CD4-positive, CD25-positive, alpha-beta regulatory T cell (primary cell): Measurements from ENCODE around the gene C1D. TPM values are rescaled to one million over a fixed set of nuclear protein-coding genes. Genes with fewer than 3 reads are reported as not detected.

ENCODE experiments used
- ATAC-seq, 2 donors: fragments of 150-1000 bp; cut with Tn5 transposase; one replicate each; pipeline ENCODE4 v1.10.0; 2021; ENCODE audit warnings: low read depth in 2 of 2, moderate number of reproducible peaks in 2 of 2, moderate library complexity in 1 of 2
- DNase-seq, 3 donors: peaks; one replicate each; pipeline versions ENCODE4 v3.0.0 to v3.0.0-alpha.2; 2012 to 2022; ENCODE audit warnings: mixed read lengths in 1 of 3
- H3K27ac ChIP-seq: one replicate; pipeline ENCODE4 v1.7.0; 2013; ENCODE audit warnings: mild to moderate bottlenecking, low read length; ENCODE audit not compliant: insufficient read depth, poor library complexity, severe bottlenecking
- H3K27me3 ChIP-seq: one replicate; pipeline ENCODE4 v1.7.0; 2013; ENCODE audit warnings: low read length; ENCODE audit not compliant: control insufficient read depth, insufficient read depth
- H3K36me3 ChIP-seq: one replicate; pipeline ENCODE4 v1.7.0; 2013; ENCODE audit warnings: mild to moderate bottlenecking, low read length, moderate library complexity; ENCODE audit not compliant: control insufficient read depth, insufficient read depth
- H3K4me1 ChIP-seq: 2 replicates; pipeline ENCODE4 v1.7.0; 2013; ENCODE audit warnings: mild to moderate bottlenecking, low read length; ENCODE audit not compliant: insufficient read depth, control insufficient read depth, poor library complexity, severe bottlenecking
- H3K4me3 ChIP-seq: one replicate; pipeline ENCODE4 v1.7.0; 2013; ENCODE audit warnings: low read depth, mild to moderate bottlenecking, low read length, moderate library complexity
- H3K9me3 ChIP-seq, 2 experiments: 1 replicate in 1 of 2; 2 replicates in 1 of 2; pipeline ENCODE4 v1.7.0; 2013; ENCODE audit warnings: low read length in 2 of 2, mild to moderate bottlenecking in 1 of 2, moderate library complexity in 1 of 2; ENCODE audit not compliant: control insufficient read depth in 2 of 2
- H3K27ac Mint-ChIP-seq, 3 donors: one replicate each; pipeline ENCODE4 v1.8.0; 2020 to 2022; ENCODE audit warnings: mild to moderate bottlenecking in 3 of 3, mixed read lengths in 3 of 3, moderate library complexity in 2 of 3
- H3K27me3 Mint-ChIP-seq: one replicate; pipeline ENCODE4 v1.8.0; 2022; ENCODE audit warnings: mild to moderate bottlenecking, mixed read lengths
- H3K36me3 Mint-ChIP-seq: one replicate; pipeline ENCODE4 v1.8.0; 2020; ENCODE audit warnings: mixed read lengths
- H3K4me1 Mint-ChIP-seq, 4 donors: one replicate each; pipeline ENCODE4 v1.8.0; 2020 to 2022; ENCODE audit warnings: mixed read lengths in 4 of 4, mild to moderate bottlenecking in 1 of 4
- H3K4me3 Mint-ChIP-seq, 4 donors: one replicate each; pipeline ENCODE4 v1.8.0; 2020 to 2022; ENCODE audit warnings: mild to moderate bottlenecking in 4 of 4, mixed read lengths in 4 of 4, moderate library complexity in 3 of 4
- H3K9me3 Mint-ChIP-seq, 7 donors: one replicate each; pipeline ENCODE4 v1.8.0; 2020 to 2022; ENCODE audit warnings: mixed read lengths in 7 of 7, mild to moderate bottlenecking in 3 of 7, moderate library complexity in 2 of 7
- polyA plus RNA-seq, 4 donors: library from polyadenylated mRNA; unstranded; fragments of 300-500 nt; fragmentation: Illumina TruSeq; gene quantifications; one replicate each; pipeline ENCODE4 v1.2.3, GENCODE V29; 2021
- total RNA-seq: library from RNA; stranded (reverse); gene quantifications from one replicate; pipeline ENCODE4 v1.2.3, GENCODE V29; 2022

C1D gene
- total and polyA plus RNA-seq, 5 donors from 2014 or later: 22.8 to 55.2 (median 30.2) TPM

DNA sequence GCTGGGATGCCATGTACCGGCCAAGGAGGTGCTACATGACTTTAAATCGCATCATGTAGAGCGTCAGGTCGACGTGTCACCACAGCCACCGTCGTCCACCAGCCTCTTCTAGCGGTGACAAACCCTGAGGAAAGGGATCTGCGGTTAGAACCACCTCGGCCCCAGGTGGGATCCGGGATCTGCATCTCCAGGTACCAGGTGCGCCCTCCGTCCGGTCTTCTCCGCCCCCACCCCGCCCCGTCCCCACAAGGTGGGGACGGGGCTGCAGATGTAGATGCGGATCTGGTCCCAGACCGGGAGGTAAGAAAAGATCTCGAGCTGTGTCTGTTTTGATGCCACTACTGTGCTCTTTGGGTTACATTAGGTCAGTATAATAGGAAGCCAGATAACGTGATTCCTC, 38.4 kb downstream of the C1D start:
- Histone ChIP-seq H3K9me3 (no peaks in the 10 kb centered on the region), H3K4me1 (no peaks in the 10 kb centered on the region), H3K36me3 (no peaks in the 10 kb centered on the region), H3K4me3 (no peak overlapping the region), H3K27me3 (peaks cover 5% of the 10 kb centered on the region), H3K27ac (no peak overlapping the region)
- H3K4me3 Mint-ChIP-seq: no peak overlapping the region
- H3K27me3 Mint-ChIP-seq: peaks cover 27% of the 10 kb centered on the region
- DNase-seq (no peak), ATAC-seq (no peak)
- no peak overlapping the region for H3K27ac Mint-ChIP-seq
- H3K4me1 Mint-ChIP-seq: no peaks in the 10 kb centered on the region
- H3K36me3 Mint-ChIP-seq: no peaks in the 10 kb centered on the region
- H3K9me3 Mint-ChIP-seq: peaks cover 0 to 2% (median 0%) of the 10 kb centered on the region in 7 donors

DNA sequence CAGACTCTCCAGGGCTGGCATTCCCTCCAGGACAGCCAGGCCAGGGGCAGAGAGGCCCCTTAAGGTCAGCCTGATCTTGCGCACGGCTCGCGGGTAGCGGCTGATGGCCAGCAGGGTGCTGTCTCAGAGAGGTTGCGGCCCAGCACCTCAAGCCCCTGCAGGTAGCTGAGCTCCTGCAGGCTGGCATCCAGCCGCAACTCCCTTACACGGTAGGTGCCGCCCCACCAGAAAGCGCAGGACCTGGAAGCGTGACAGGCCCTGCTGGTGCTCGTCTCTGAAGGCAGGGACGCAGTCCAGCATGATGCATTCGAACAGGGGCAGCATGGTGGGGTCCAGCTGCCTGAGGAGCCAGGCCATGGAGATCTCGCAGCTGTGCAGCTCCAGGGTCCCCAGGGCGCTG, 38.9 kb downstream of the C1D start:
- no peaks in the 10 kb centered on the region for H3K9me3 ChIP-seq
- DNase-seq (no peak), ATAC-seq (no peak)
- peaks cover 0 to 2% (median 0%) of the 10 kb centered on the region in 7 donors for H3K9me3 Mint-ChIP-seq
- H3K4me3 ChIP-seq: no peak overlapping the region
- peaks cover 5% of the 10 kb centered on the region for H3K27me3 ChIP-seq
- H3K27ac ChIP-seq: no peak overlapping the region
- H3K27me3 Mint-ChIP-seq: peaks cover 24% of the 10 kb centered on the region
- H3K4me1 ChIP-seq: no peaks in the 10 kb centered on the region
- no peaks in the 10 kb centered on the region for H3K4me1 Mint-ChIP-seq
- H3K36me3 Mint-ChIP-seq: no peaks in the 10 kb centered on the region
- no peak overlapping the region for H3K27ac Mint-ChIP-seq
- H3K36me3 ChIP-seq: no peaks in the 10 kb centered on the region
- no peak overlapping the region for H3K4me3 Mint-ChIP-seq

DNA sequence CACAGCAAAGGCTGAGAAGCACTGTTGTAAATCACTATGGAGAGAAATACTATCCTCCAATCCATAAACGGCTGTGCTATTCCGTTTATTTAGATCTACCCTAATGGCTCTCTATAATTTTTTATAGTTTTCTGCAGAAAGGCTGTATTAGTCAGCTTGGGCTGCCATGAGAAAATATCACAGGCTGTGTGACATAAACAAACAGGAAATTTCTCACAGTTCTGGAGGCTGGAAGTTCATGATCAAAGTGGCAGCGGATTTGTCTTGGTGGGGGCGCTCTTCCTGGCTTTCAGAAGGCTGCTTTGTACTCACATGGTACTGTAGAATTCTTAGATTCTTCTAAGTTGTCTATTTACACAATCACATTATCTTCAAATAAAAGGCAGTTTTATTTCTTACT, 44.1 kb downstream of the C1D start:
- Histone ChIP-seq H3K36me3 (no peaks in the 10 kb centered on the region), H3K27ac (no peak overlapping the region), H3K4me3 (no peak overlapping the region), H3K27me3 (peaks cover 2% of the 10 kb centered on the region), H3K9me3 (no peaks in the 10 kb centered on the region), H3K4me1 (no peaks in the 10 kb centered on the region)
- ATAC-seq (no peak), DNase-seq (no peak)
- H3K36me3 Mint-ChIP-seq: no peaks in the 10 kb centered on the region
- H3K4me1 Mint-ChIP-seq: no peaks in the 10 kb centered on the region
- H3K4me3 Mint-ChIP-seq: no peak overlapping the region
- H3K9me3 Mint-ChIP-seq: peaks cover 0 to 2% (median 0%) of the 10 kb centered on the region in 7 donors
- H3K27ac Mint-ChIP-seq: no peak overlapping the region
- peaks cover 15% of the 10 kb centered on the region for H3K27me3 Mint-ChIP-seq

DNA sequence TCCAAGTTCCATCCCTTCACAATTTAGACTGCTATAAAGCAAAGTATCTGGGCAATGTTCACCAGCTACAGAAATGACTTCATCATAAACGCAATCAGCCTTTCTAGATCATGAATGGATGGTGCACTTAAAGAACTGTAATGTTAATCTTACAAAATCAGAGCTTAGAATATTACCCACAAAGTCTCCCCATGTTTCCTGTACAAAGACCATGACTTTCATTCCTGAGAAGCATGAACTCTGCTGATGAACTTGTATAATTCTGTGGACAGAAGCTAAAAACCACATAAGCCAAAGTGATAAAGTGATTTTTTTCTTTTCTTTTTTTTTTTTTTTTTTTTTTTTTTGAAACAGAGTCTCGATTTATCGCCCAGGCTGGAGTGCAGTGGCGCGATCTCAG, 53.3 kb downstream of the C1D start:
- ATAC-seq (no peak), DNase-seq (no peak)
- no peaks in the 10 kb centered on the region for H3K9me3 Mint-ChIP-seq
- Histone ChIP-seq H3K9me3 (no peaks in the 10 kb centered on the region), H3K4me3 (no peak overlapping the region), H3K27ac (no peak overlapping the region), H3K27me3 (no peaks in the 10 kb centered on the region), H3K4me1 (no peaks in the 10 kb centered on the region), H3K36me3 (no peaks in the 10 kb centered on the region)
- no peaks in the 10 kb centered on the region for H3K36me3 Mint-ChIP-seq
- peaks cover 6% of the 10 kb centered on the region for H3K27me3 Mint-ChIP-seq
- H3K27ac Mint-ChIP-seq: no peak overlapping the region
- no peaks in the 10 kb centered on the region for H3K4me1 Mint-ChIP-seq
- H3K4me3 Mint-ChIP-seq: no peak overlapping the region

DNA sequence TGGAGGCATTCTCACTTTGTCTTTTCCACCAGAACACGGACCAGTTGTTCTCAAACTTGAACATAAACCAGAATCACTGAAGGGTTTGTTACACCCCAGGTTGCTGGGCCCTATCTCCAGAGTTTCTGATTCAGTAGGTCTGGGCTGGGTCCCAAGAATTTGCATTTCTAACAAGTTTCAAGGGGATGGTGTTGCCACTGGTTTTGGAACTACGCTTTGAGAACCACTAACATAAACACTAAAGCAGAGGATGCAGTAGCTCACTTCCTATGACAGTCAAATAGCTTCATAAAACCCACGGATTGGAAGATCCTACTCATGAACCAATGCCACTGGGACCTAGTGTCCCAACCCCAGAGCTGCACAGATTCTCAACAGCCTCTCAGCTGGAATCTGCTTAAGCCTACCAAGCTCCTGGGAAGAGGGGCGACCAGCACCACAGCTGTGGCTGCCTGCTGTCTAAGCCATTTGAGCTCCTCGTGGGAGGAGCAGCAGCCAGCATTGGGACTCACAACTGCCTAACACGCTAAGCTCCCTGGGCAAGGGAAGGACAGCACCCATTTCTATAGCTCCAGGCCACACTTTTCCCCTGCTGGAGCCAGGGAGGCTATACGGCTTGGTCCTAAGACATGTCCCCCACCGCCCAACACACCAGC, 62.5 kb downstream of the C1D start:
- Mint-ChIP-seq H3K4me1 (no peaks in the 10 kb centered on the region), H3K9me3 (peaks cover 0 to 2% (median 0%) of the 10 kb centered on the region in 7 donors), H3K27me3 (peaks cover 4% of the 10 kb centered on the region), H3K36me3 (no peaks in the 10 kb centered on the region), H3K27ac (no peak overlapping the region), H3K4me3 (no peak overlapping the region)
- no peak overlapping the region for H3K27ac ChIP-seq
- DNase-seq (no peak), ATAC-seq (no peak)
- no peak overlapping the region for H3K4me3 ChIP-seq
- H3K9me3 ChIP-seq: no peaks in the 10 kb centered on the region
- peaks cover 3% of the 10 kb centered on the region for H3K27me3 ChIP-seq
- H3K36me3 ChIP-seq: no peaks in the 10 kb centered on the region
- no peaks in the 10 kb centered on the region for H3K4me1 ChIP-seq

DNA sequence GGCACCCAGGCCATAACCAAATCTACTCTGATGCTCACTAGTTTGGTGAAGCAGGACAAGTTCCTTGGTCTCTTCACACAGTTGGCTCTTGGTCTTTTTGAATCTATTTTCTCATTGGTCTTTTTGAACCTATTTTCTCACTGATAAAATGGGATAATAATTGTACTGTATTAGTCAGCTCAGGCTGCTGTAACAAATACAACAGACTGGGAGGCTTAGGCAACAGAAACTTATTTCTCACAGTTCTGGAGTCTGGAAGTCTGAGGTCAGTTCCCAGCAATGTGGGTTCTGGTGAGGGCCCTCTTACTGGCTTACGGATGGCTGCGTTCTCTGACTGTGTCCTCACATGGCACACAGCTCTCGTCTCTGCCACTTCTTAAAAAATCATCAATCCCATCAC, 63.5 kb downstream of the C1D start:
- no peak for DNase-seq
- no peak for ATAC-seq
- H3K27me3 ChIP-seq: peaks cover 4% of the 10 kb centered on the region
- H3K4me3 ChIP-seq: no peak overlapping the region
- H3K27ac ChIP-seq: no peak overlapping the region
- Mint-ChIP-seq H3K27me3 (peaks cover 9% of the 10 kb centered on the region), H3K36me3 (no peaks in the 10 kb centered on the region), H3K9me3 (peaks cover 0 to 2% (median 0%) of the 10 kb centered on the region in 7 donors), H3K4me1 (no peaks in the 10 kb centered on the region), H3K27ac (no peak overlapping the region), H3K4me3 (no peak overlapping the region)
- H3K36me3 ChIP-seq: no peaks in the 10 kb centered on the region
- no peaks in the 10 kb centered on the region for H3K9me3 ChIP-seq
- no peaks in the 10 kb centered on the region for H3K4me1 ChIP-seq

DNA sequence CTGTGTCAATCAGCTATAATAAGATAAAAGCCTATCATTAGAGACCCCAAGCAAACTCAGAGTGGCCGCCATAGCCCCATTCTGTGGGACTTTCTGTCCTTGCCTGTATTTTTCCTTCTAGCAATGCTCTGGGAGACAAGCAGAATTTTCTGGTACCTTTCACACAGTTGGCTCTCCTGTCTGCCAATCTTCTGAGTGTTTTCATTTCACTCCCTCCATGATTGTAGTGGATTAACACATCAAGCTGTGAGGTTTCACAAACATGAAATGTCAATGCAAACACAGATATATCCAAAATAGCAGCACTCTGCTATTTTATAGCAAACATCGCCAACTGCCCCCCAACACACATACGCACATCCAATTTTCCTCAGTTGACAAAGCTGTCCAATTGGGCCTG, 64.9 kb downstream of the C1D start:
- no peak overlapping the region for H3K4me3 Mint-ChIP-seq
- H3K36me3 ChIP-seq: no peaks in the 10 kb centered on the region
- no peaks in the 10 kb centered on the region for H3K4me1 Mint-ChIP-seq
- no peaks in the 10 kb centered on the region for H3K36me3 Mint-ChIP-seq
- no peak overlapping the region for H3K4me3 ChIP-seq
- H3K27me3 Mint-ChIP-seq: peaks cover 12% of the 10 kb centered on the region
- H3K9me3 ChIP-seq: no peaks in the 10 kb centered on the region
- DNase-seq (no peak), ATAC-seq (no peak)
- H3K27ac Mint-ChIP-seq: no peak overlapping the region
- peaks cover 0 to 3% (median 0%) of the 10 kb centered on the region in 7 donors for H3K9me3 Mint-ChIP-seq
- peaks cover 4% of the 10 kb centered on the region for H3K27me3 ChIP-seq
- no peaks in the 10 kb centered on the region for H3K4me1 ChIP-seq
- H3K27ac ChIP-seq: no peak overlapping the region

DNA sequence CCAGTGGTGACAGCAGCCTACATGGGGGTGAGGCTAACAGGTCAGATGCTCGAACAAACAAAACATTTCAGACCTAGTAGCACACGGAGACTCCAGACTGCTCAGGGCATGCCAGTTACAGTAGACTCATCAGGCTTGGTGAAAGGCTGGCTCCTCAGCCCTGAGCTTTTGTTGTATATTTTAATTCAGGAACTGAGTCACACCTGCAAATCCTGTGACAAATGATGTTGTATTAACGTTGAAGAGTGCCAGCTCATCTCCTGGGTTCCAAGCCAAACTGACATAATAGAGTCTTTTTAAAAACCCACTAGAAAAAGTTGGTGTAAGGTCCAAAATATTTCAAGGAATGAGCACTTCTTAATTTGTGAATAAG, 65.3 kb downstream of the C1D start:
- no peak for DNase-seq
- ATAC-seq: no peak
- Mint-ChIP-seq H3K4me3 (no peak overlapping the region), H3K27me3 (peaks cover 16% of the 10 kb centered on the region), H3K36me3 (no peaks in the 10 kb centered on the region), H3K9me3 (peaks cover 0 to 3% (median 0%) of the 10 kb centered on the region in 7 donors), H3K27ac (no peak overlapping the region), H3K4me1 (no peaks in the 10 kb centered on the region)
- Histone ChIP-seq H3K27me3 (peaks cover 4% of the 10 kb centered on the region), H3K36me3 (no peaks in the 10 kb centered on the region), H3K4me1 (no peaks in the 10 kb centered on the region), H3K4me3 (no peak overlapping the region), H3K27ac (no peak overlapping the region), H3K9me3 (no peaks in the 10 kb centered on the region)
